ENCODE measurements around the gene GGNBP2. TPM values are rescaled to one million over a fixed set of nuclear protein-coding genes. Genes with fewer than 3 reads are reported as not detected.

GGNBP2 gene
- polyA plus RNA-seq, 1 donor from 2014 or later: 112 TPM

- H3K36me3 ChIP-seq (ENCODE audit: insufficient read depth, low read length): no peaks in the 10 kb centered on the region
- H3K9me3 ChIP-seq (ENCODE audit: low read length): no peaks in the 10 kb centered on the region
- no peaks in the 10 kb centered on the region for H3K79me2 ChIP-seq (replicated peaks; ENCODE audit: insufficient read depth, low read length)
- no peak overlapping the region for H2AFZ ChIP-seq (ENCODE audit: low read depth, low read length)
- no peak overlapping the region for H3K27ac ChIP-seq (ENCODE audit: low read length)
- no peaks in the 10 kb centered on the region for H3F3A ChIP-seq (ENCODE audit: insufficient read depth, low read length, poor library complexity, severe bottlenecking)
- no peaks in the 10 kb centered on the region for H3K9me2 ChIP-seq (ENCODE audit: insufficient read depth, low read length)
- TF ChIP-seq POLR2AphosphoS5 (IDR thresholded peaks at IDR 0.05) (no peak), REST (IDR thresholded peaks at IDR 0.05; ENCODE audit: borderline replicate concordance) (no peak), TAF1 (IDR thresholded peaks at IDR 0.05; ENCODE audit: low read depth) (no peak), EZH2 (IDR thresholded peaks at IDR 0.05; ENCODE audit: borderline replicate concordance, insufficient read depth, low read length, poor library complexity, severe bottlenecking) (no peak), SMC3 (conservative IDR thresholded peaks at IDR 0.05; ENCODE audit: poor library complexity) (no peak), MXI1 (conservative IDR thresholded peaks at IDR 0.05; ENCODE audit: poor library complexity, severe bottlenecking) (no peak), RAD21 (conservative IDR thresholded peaks at IDR 0.05) (no peak), CTCF (IDR thresholded peaks at IDR 0.05; ENCODE audit: poor library complexity, severe bottlenecking) (no peak), EP300 (conservative IDR thresholded peaks at IDR 0.05; ENCODE audit: poor library complexity, severe bottlenecking) (no peak)
- H3K4me3 ChIP-seq (ENCODE audit: low read length): no peak overlapping the region
- H3K4me2 ChIP-seq (ENCODE audit: low read length): no peak overlapping the region
- H4K20me1 ChIP-seq (ENCODE audit: insufficient read depth): no peaks in the 10 kb centered on the region
- no peak overlapping the region for H3K9ac ChIP-seq (ENCODE audit: low read length)
- H3K27me3 ChIP-seq (ENCODE audit: insufficient read depth, low read depth, low read length): no peaks in the 10 kb centered on the region
These were observed 55.0 kb downstream of the GGNBP2 start for GRCh38 chr17:36599546-36600250.

GRCh38 chr17:36600465-36600864, 55.7 kb downstream of the GGNBP2 start:
- H3K36me3 ChIP-seq (ENCODE audit: insufficient read depth, low read length): no peaks in the 10 kb centered on the region
- H4K20me1 ChIP-seq (ENCODE audit: insufficient read depth): no peaks in the 10 kb centered on the region
- H3K9me3 ChIP-seq (ENCODE audit: low read length): no peaks in the 10 kb centered on the region
- no peak overlapping the region for H3K4me2 ChIP-seq (ENCODE audit: low read length)
- no peaks in the 10 kb centered on the region for H3K27me3 ChIP-seq (ENCODE audit: insufficient read depth, low read depth, low read length)
- H3K9ac ChIP-seq (ENCODE audit: low read length): peak overlapping the region; percentile 54
- no peak overlapping the region for H2AFZ ChIP-seq (ENCODE audit: low read depth, low read length)
- no peaks in the 10 kb centered on the region for H3F3A ChIP-seq (ENCODE audit: insufficient read depth, low read length, poor library complexity, severe bottlenecking)
- H3K4me3 ChIP-seq (ENCODE audit: low read length): peak overlapping the region; percentile 85
- H3K79me2 ChIP-seq (replicated peaks; ENCODE audit: insufficient read depth, low read length): no peaks in the 10 kb centered on the region
- H3K9me2 ChIP-seq (ENCODE audit: insufficient read depth, low read length): no peaks in the 10 kb centered on the region
- TF ChIP-seq EP300 (conservative IDR thresholded peaks at IDR 0.05; ENCODE audit: poor library complexity, severe bottlenecking) (no peak), MXI1 (conservative IDR thresholded peaks at IDR 0.05; ENCODE audit: poor library complexity, severe bottlenecking) (no peak), TAF1 (IDR thresholded peaks at IDR 0.05; ENCODE audit: low read depth) (no peak), REST (IDR thresholded peaks at IDR 0.05; ENCODE audit: borderline replicate concordance) (no peak), SMC3 (conservative IDR thresholded peaks at IDR 0.05; ENCODE audit: poor library complexity) (no peak), EZH2 (IDR thresholded peaks at IDR 0.05; ENCODE audit: borderline replicate concordance, insufficient read depth, low read length, poor library complexity, severe bottlenecking) (no peak), CTCF (IDR thresholded peaks at IDR 0.05; ENCODE audit: poor library complexity, severe bottlenecking) (no peak), POLR2AphosphoS5 (IDR thresholded peaks at IDR 0.05) (no peak), RAD21 (conservative IDR thresholded peaks at IDR 0.05) (no peak)
- no peak overlapping the region for H3K27ac ChIP-seq (ENCODE audit: low read length)

Data from neural cell (in vitro differentiated cells).